ENCODE data around the gene CALY.

Gene CALY

DNA sequence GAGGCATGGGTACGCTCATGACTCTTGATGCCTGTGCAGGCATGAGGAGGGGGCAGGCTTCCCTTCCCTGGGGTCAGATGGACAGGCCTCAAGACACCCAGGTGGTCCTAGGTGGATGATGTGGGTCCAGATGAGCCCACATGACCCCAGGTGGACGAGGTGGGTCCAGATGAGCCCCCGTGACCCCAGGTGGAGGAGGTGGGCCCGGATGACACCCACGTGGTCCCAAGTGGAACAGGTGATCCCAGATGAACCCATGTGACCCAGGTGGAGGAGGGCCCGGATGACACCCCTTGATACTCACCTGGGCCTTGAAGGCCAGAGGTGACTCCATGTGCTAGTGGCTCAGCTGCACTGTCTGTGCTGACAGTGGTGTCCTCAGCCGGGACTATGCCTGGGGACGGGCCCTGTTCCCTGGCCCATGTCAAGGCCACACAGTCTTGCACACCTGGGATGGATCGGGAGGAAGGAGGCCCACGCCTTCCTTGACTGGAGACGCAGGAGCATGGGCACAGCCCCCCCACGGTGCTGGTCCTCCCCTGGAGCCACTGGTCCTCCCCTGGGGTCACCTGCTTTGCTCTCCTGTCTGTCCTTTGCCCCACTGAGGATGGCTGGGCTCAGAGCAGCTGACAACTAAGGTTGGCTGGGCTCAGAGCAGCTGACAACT is 13.7 kb upstream of the CALY start:
- no peak for DNase-seq

DNA sequence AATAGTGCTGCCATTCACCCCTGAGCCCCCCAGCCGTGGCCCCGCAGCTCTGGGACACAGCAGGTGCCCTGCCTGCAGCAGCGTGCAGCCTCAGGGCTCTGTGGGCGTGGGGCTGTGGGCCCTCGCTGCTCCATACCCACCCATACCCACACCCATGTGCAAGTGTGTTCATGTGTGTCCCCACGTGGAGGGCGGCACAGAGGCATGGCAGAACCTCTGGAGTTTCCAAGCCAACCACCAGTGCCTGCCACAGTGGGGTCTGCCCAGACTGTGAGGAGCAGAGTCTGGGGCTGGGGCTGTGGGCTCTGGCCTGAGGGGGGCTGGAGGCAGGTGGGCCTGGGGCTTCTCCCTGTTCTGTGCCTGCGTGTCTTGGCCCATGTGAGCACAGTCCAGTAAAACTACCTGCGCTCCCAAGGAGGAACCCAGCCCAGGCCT is 12.9 kb upstream of the CALY start:
- no peak for DNase-seq

DNA sequence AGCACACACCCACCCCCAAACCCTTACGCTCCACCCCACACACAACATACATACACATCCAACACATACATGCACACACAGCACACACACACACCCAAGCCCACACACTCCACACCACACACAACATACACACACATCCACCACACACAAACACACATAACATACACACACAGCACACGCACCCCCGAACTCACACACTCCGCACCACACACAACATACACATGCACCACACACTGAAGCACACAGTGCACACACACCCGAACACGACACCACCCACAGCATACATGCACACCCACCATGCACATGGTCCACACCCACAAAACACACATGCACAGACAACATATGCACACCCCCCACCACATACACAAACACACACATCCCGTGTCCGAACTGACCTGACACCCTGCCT is 12.5 kb upstream of the CALY start:
- DNase-seq: no peak

DNA sequence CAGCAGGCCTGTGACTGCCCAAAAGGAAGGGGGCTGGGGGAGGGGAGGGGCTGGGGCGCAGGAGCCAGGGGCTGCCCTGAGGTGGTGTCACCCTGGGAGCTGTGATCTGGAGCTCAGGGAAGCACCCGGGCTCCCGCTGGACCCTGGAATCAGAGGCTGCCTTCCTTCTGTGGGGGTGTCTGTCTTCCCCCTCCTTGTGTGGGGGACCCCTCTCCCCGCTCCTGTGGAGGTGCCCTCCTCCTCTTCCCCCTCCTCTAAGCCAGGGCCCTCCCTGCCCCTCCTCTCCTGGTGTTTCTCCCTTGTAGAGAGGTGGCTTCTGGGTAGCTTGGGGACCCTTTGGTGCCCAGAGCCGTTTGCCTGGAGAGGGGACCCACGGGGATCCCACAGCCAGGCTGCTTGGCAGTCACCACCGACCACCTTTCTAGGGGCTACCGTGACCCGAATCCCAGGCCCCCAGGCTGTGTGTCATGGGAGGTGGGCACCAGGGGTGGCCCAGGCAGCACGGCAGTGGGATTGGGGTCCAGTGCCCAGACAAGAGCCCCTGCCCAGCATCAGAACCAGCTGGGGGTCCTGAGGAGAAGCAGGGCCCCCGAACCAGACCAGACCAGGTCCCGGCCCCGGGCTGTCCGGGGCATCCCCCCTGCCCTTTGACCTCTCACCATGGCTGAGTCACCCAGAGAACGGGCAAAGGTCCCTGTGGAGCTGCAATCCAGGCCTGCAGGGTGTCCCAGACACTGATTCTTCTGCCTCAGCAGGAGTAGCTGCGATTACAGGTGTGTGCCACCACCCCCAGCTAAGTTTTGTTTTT is 11.2 kb upstream of the CALY start:
- no peak for DNase-seq

DNA sequence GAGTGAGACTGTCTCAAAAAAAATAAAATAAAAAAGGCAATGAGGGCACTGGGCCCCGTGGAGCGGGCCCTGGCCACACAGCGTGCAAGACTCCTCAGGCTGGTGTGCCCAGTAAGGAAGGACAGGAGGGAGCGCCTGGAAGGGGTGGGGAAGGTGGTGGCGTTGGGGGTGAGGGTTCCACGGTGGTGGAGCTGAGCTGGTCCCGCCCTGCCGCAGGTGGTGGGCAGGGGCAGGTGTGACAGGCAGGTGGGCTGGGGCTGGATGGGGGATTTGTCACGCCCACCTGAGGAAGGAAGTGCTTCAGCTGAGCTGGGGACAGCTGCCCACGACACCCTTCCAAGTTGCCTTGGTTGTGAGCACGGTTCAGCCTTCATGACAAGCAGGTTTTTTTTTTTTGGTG is 9.7 kb upstream of the CALY start:
- no peak for DNase-seq

DNA sequence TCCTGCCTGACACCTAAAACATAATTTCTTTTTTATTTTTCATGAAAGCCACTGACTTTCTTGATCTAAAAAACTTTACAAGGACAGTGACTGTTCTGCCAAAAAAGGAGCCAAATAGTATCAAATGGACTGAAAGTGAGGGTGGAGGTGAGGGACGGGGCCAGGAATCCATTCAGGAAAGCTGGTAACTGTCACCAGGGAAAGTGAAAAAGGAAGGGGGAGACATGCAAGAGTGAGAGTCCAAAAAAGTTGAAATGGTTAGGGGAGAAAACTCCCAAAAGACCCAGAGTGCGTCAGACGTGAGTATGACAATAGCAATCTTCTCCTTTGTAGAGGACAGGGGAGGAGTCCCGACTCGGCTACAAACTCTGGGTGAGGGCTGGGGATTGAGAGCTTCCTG is 7.5 kb upstream of the CALY start:
- no peak for DNase-seq

DNA sequence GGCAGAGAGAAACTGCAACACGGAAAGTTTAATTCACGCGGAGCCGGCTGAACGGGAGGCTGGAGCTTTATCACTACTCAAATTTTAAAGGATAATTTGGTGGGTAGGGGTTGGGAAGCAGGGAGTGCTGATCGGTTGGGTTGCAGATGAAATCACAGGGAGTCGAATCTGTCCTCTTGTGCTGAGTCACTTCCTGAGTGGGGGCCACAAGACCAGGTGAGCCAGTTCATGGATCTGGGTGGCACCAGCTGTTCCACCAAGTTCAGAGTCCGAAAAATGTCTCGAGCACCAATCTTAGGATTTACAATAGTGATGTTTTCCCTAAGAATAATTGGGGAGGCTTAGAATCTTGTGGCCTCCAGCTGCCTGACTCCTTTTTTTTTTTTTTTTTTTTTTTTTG is 6.9 kb upstream of the CALY start:
- no peak for DNase-seq

DNA sequence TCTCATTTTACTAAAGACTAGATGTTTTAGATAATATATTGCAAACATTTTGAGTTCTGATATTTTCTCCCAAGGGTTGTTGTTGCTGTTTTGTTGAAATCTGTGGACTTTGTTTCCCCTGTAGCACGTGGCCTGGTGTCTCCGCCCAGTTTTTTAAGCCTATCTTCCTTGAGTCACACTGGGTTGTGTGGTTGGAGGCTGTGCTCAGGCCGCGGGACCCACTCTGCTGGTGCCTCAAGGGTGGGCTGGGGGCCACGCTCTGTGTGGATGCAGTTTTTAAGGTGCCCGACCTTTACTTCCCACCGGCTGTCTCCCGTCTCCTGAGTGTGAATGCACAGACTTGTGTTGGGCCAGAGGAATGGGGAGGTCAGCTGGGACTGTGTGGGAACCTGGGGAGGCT is 6.2 kb upstream of the CALY start:
- DNase-seq: no peak

DNA sequence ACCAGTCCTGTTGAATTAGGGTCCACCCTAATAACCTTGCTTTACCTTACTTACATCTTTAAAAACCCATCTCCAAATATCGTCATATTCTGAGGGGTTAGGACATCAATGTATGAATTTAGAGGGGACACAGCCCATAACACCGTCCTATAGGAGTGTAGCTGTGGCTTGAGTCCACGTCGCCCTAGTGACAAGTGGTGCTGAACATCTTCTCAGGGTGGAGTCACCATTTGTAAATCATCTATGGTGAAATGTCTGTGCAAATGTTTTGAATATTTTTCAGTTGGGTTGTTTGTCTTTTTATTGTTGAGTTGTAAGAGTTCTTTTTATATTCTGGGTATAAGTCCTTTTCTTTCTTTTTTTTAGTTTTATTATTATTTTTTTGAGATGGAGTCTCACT is 5.3 kb upstream of the CALY start:
- DNase-seq: no peak

DNA sequence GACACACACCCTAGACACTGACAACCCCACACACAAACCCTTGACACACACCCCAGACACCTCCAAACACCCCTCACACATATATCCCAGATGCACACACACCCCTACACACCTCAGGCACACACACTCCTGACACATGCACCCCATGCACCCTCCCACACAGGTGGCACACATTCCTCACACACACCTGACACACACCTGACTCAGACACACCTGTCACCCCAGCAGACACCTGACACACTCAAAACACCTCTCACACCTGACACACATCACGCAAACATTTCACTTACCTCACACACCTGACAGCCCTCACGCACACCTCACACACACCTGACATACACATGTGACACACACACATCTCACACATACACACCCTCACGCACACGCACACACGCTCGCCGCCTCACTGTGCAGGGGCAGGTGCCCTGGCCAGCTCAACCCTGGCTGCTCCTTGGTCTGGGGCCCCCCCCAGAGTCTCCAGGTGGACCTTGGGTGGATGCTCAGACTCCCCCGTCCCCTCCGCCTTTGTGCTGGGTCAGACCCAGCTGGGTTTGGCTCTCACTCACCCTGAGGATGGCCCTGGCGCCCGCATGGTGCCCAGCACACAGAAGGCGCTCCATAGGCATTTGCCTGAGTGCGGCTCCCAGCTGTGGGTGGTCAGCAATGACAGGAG is 3.1 kb upstream of the CALY start:
- no peak for DNase-seq

DNA sequence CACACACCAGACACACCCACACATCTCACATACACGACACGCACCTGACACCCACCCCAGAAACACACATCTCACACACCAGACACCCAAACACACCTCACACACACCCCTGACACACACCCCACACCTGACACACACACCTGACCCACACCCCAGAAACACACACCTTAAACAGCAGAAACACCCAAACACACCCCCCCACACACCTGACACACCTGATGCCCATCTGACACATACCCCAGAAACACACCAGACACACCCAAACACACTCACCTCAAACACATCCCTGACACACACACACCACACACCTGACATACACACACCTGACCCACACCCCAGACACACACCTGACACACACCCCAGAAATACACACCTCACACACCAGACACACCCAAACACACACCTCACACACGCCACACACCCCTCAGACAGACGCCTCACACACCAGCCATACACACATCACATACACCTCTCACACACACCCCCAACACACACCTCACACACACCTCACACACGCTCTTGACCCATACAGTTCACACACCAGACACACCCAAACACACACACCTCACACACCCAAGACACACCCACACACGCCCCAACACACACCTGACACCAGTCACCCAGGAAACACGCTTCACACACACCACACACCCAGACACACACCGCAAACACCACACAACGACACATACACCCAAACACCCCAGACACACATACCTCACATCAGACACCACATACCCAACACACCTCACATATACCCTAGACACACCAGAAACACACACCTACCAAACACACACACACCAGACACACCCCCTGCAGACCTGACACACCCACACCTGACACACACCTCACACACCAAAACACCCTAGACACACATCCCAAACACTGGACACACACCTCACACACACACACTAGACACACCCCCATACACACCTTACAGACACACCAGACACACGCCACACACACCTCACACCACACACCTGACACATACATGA is 1.7 kb upstream of the CALY start:
- no peak for DNase-seq

DNA sequence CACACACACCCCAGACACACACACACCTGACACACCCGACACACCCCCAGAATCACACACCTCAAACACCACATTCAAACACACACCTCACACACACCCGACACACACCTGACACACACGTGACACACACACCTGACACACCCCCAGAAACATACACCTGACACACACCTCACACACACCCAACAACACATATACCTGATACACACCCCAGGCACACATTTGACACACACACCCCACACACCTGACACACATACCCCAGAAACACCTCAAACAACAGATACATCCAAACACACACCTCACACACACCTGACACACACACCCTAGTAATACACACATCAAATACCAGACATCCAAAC is 652 bp upstream of the CALY start:
- no peak for DNase-seq

DNA sequence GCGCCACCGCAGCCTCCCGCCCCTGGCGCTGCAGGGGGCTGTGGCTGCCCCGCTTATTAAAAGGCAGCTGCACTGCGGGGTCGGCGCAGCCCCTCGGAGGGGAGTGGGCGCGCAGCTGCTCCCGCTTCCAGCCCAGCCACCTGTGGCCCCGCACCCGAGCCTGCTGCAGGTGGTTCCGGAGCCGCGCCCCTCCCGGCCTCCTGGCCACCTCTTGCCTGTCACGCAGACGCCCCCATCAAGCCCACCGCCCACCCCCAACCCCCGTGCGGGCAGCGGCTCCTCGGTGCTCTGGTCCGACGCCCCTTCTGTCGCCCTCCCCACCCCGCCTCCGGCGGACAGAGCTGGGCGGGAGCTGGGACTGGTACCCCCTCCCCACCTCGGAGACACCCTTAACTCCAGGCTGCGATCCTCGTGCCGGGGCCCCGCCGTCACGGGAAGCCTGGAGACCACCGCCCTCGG is 549 bp downstream of the CALY start:
- peak; percentile 17 for DNase-seq

DNA sequence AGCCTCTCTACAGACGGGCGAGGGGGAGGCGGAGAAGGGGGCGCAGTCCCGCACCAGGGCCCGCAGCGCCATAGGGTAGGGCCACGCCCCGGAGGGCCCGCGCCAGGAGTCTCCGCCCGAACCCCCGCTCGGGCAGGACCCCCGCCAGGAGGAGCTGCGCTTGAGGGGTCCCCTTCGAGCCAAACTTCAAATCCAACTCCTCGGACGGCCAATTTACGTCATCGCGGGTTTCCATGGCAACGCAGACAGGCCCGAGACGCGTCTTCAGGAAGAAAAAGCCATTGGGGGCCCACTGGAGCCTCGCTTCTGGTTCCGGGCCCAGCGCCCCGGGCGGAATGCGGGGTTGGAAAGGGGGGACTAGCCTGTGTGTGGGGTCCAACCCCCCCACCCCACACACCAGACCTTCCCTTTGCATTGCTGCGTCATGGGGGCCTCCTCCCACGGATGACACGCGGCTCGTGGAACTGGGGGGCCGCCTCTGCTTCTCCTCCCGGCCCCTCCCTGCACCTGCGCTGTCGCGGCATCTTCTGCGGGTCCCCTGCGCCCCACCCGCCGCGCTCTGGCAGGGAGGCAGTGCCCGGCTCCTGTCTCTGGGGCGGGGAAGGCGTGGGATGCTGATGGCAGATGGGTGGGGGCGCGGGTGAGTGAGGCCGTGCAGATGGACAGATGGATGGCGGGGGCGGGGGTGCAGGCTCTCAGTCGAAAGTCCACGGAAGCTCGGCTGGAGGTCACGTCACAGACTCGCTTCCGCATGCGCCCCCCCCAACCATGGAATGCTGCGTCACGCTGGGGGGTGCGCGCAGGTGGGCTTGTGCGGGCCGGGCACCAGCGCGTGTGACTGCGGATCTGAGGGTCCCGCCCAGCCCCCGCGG is 1.2 kb downstream of the CALY start:
- peak; percentile 81 for DNase-seq

DNA sequence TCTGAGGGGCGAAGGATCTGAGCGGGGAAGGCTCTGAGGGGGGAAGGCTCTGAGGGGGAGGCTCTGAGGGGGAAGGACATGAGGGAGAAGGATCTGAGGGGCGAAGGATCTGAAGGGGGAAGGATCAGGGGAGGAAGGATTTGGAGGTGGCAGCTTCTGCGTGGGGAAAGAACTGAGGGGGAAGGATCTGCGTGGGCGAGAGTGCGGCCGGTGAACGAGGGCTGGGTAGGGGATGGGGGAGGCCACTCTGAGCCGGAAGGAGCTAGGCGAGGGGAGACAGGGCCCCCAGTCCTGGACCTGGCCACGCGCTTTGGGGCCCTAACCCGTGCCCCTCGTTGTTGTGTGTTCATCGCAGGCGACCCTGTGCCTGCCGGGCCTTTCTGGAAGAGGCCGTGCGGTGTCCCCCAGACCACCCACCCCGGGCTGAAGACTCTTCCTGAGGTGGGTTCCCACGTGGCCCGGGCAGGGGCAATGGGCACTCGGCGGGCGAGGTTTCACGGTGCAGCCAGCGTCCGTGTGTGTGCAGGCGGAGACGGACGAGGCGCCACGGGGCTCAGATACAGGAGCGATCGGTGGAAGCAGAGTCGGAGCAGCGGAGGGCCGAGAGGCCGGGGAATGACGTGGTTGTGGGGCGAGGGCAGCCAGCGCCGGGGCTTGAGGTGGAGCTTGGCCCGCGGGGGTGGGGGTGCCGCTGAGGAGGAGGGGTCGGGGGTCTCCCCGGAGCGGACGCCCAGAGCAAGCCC is 2.0 kb downstream of the CALY start:
- DNase-seq: peak; percentile 57

DNA sequence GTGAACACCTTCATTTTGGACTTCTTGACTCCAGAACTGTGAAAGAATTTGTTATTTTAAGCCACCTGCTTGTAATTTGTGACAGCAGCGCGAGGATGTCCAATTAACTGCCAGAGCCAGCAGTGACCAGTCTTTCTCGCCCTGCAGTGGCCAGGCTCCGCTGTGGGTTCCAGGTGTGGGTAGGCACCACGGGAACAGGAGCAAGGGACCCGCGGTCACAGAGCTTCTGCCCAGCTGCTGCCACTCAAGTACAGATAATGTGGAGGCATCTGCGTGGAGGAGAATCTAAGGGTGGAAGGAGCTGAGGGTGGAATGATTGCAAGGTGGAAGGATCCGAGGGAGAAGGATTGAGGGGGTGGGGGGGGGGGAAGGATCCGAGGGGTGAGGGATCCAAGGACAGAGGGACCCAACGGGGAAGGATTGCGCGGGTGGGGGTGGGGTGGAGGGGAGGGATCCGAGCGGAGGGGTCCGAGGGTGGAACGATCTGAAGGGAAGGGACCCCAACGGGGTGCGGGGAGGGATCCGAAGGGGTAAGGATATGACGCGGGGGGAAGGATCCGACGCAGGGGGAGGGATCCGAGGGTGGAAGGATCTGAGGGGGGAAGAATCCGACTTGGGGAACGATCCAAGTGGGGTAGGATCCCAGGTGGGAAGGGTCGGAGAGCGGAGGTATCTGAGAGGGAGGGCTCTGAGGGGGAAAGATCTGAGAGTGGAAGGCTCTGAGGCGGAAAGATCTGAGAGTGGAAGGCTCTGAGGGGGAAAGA is 3.6 kb downstream of the CALY start:
- DNase-seq: no peak

DNA sequence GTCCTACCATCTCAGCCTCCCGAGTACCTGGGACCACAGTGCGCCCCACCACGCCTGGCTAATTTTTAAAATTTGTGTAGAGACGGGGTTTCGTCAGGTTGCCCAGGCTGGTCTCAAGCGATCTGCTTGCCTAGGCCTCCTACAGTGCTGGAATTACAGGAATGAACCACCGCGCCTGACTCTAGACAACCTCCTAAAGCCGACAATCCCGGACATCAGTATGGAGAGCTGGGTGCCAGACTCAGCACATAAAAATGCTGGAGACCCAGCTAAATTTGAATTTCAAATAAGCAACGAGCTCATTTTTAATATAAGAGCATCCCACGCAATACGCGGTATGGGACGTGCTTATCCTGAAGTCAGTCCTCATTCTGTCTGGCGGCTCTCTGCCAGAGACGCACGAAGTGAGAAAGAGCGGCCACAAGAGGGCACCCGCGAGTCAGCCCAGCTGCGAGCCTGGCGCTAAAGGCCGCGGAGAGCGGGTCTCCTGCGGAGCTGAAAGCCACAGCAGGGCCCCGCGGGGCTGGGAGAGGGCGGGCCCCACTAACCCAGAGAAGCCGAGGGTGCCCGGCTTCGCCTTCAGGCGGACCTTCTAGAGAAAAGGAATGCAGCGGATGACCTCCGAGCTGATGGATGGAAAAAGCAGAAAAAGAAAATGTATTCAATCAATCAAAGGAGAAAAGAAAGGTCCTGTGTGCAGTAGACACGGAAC is 7.0 kb downstream of the CALY start:
- peak; percentile 94 for DNase-seq

DNA sequence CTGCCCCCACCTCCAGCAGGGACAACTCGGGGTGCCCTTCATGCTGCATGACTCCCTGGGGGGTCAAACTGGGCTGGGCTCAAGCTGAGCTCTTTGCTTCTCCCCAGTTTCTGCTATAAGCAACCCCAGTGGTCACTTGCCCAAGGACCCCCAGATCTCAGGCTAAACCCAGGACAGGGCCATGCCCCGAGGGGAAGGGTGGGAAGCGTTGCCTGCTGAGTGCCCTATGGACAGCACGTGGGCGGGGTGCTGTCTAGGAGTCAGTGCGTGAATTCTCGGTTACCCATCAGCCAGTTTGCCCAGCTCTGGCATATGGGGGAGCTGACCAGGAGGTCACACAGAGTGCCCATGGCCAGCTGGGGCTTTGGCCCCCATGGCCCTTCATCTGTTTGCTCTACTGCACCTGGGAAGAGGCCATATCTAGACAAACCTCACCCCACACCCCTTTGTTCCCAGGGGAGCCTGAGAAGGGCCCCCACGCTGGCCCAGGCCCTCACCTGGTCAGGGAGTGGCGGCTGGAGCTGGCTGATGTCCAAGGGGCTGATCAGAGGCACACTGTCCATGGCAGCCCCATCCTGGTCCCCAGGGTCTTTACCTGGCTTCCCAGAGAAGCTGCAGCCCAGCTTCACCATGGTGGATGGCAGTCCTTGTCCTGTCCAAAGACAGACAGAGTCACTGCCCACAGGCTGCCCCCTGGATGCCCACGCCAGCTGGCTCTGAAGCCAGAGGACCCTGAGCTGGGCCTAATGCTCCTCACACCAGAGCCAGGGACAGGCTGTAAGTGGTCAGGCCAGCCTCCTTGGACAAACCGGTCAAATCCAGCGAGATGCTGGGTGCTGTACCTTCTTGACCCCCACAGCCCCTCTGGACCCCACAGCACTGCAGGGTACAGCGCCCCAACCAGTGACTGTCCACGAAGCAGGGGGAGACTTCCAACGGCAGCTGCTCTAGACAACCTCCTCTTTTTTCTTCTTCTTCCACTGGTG is 8.0 kb downstream of the CALY start:
- DNase-seq: no peak

All from CD4-positive, alpha-beta T cell treated with Interleukin-6 for 4 hours (primary cell).